ENCODE data around the gene NFKBIE.

Gene NFKBIE

GRCh38 chr6:44227148-44227793 lies 38.1 kb downstream of the NFKBIE start:
- no peak for TF ChIP-seq CTCF (IDR thresholded peaks at IDR 0.05; ENCODE audit: insufficient read depth, low read depth, low read length, missing control alignments)
- DNase-seq (ENCODE audit: low read depth), result no peak
- H3K4me3 ChIP-seq (ENCODE audit: low read length), result no peak overlapping the region

- no peak overlapping the region for H3K4me3 ChIP-seq (ENCODE audit: low read length)
- no peak for DNase-seq (ENCODE audit: low read depth)
- no peak for TF ChIP-seq CTCF (IDR thresholded peaks at IDR 0.05; ENCODE audit: insufficient read depth, low read depth, low read length, missing control alignments)
These were observed 38.8 kb downstream of the NFKBIE start for GRCh38 chr6:44226368-44227147.

GRCh38 chr6:44225579-44226325 lies 39.6 kb downstream of the NFKBIE start:
- TF ChIP-seq CTCF (IDR thresholded peaks at IDR 0.05; ENCODE audit: insufficient read depth, low read depth, low read length, missing control alignments), result no peak
- no peak overlapping the region for H3K4me3 ChIP-seq (ENCODE audit: low read length)
- DNase-seq (ENCODE audit: low read depth), result no peak

GRCh38 chr6:44224965-44225305 lies 40.4 kb downstream of the NFKBIE start:
- no peak overlapping the region for H3K4me3 ChIP-seq (ENCODE audit: low read length)
- no peak for TF ChIP-seq CTCF (IDR thresholded peaks at IDR 0.05; ENCODE audit: insufficient read depth, low read depth, low read length, missing control alignments)
- no peak for DNase-seq (ENCODE audit: low read depth)

- peak; percentile 52 for DNase-seq (ENCODE audit: low read depth)
- TF ChIP-seq CTCF (IDR thresholded peaks at IDR 0.05; ENCODE audit: insufficient read depth, low read depth, low read length, missing control alignments), result no peak
- H3K4me3 ChIP-seq (ENCODE audit: low read length), result peak overlapping the region; percentile 55
These were observed 41.1 kb downstream of the NFKBIE start for GRCh38 chr6:44224029-44224964.

GRCh38 chr6:44223319-44224028 lies 41.9 kb downstream of the NFKBIE start, which contains the start of gene SLC29A1:
SLC29A1 (plus strand) TSS chr6:44223595; CDS start chr6:44227314, 3,719 bp downstream.
- no peak for TF ChIP-seq CTCF (IDR thresholded peaks at IDR 0.05; ENCODE audit: insufficient read depth, low read depth, low read length, missing control alignments)
- peak within 1 kb of the TSS; percentile 55 for H3K4me3 ChIP-seq (ENCODE audit: low read length)
- peak; percentile 69 for DNase-seq (ENCODE audit: low read depth)
